GM18499 (cell line): ENCODE measurements around the gene ASIC3.
"Not testable (repeated sequence)": the region's sequence is repeated elsewhere in the genome, so short reads cannot be mapped to it uniquely, and the experiment has no call there.

ENCODE experiments used
- ATAC-seq: cut with Tn5 transposase; IDR thresholded peaks from one replicate; pipeline ENCODE4 v1.9.1; 2021; ENCODE audit warnings: moderate number of reproducible peaks; ENCODE audit not compliant: insufficient read depth, unreplicated experiment

ASIC3 gene

DNA sequence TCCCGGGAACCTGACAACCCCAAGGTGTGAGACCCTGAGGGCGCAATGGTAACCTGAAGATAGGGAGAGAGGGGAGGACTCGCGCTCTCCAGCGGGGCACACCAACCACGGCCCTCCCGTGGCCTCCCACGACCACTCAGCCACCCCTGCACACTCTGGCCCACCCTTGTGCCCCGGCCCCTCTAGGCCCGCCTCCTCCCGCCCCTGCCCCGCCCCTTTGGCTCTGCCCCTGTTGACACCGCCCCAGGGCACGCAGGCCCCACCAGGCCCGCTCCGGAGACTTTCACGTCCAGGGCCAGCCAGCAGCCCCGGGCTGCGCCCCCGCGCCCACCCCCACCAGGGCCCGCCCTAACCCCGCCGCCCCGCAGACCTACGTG, 35.0 kb upstream of the ASIC3 start:
- ATAC-seq = no peak

DNA sequence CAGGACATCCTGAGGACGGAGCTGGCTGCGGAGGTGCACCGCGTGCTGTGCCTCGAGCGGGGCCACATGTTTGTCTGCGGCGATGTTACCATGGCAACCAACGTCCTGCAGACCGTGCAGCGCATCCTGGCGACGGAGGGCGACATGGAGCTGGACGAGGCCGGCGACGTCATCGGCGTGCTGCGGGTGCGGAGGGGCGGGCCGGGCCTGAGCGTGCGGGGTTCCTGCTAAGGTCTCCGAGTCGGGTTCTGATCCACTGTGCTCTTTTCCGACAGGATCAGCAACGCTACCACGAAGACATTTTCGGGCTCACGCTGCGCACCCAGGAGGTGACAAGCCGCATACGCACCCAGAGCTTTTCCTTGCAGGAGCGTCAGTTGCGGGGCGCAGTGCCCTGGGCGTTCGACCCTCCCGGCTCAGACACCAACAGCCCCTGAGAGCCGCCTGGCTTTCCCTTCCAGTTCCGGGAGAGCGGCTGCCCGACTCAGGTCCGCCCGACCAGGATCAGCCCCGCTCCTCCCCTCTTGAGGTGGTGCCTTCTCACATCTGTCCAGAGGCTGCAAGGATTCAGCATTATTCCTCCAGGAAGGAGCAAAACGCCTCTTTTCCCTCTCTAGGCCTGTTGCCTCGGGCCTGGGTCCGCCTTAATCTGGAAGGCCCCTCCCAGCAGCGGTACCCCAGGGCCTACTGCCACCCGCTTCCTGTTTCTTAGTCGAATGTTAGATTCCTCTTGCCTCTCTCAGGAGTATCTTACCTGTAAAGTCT, 34.4 kb upstream of the ASIC3 start:
- ATAC-seq = no peak

DNA sequence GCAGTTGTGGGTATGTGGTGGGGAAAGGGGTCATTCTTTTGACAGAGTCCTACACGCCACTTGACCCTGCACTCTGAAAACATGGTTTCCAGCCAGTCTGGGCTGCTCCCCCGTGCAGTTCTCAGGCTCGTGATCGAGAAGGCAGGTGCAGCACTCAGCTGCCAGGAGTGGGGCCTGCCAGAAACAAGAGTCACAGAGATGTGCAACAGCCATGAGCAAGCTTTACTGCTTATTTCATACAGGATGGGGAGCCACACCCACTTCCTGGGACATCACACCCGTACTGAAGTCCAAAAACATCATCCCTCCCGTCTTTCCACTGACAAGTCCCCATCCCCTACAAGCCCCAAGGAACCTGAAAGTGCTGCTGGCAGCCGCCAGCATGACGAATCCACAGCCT, 33.4 kb upstream of the ASIC3 start:
- no peak for ATAC-seq

DNA sequence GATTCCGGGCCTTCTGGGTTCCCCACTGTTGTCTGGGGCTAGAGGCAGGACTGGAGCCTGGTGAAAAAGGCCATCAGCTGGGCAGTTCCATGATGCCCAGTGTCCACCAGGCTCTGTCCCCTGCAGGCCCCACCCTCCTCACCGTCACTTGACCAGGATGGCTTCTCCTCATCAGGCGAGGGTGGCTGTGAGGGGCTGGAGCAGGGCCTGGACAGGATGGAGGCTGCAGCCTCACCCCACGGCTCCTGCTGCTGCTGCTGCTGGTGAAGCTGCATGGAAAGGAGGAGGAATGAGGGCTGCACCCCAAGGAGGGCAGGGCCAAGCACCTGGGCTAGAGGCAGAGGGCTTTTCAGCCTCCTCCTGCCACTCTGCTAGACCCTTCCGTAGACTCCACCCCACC, 32.4 kb upstream of the ASIC3 start:
- no peak for ATAC-seq

DNA sequence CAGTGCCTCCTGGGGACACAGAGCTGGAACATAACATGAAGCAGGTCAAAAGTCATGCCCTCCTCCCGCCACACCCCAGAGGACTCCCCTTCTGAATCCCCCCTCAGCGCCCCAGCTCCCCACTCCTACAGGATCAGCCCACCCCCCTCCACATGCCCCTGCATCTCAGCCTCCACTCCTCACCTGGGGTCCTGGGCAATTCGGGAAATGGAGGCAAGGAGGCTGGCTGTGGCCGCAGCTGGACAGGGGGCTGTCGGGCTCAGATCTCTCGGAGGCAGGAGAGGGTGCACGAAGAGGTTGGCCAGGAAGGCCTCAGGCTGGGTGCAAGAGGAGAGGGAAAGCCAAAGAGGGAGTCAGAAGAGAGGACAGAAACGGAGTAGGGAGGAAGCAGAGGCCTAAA, 31.8 kb upstream of the ASIC3 start:
- ATAC-seq = no peak

DNA sequence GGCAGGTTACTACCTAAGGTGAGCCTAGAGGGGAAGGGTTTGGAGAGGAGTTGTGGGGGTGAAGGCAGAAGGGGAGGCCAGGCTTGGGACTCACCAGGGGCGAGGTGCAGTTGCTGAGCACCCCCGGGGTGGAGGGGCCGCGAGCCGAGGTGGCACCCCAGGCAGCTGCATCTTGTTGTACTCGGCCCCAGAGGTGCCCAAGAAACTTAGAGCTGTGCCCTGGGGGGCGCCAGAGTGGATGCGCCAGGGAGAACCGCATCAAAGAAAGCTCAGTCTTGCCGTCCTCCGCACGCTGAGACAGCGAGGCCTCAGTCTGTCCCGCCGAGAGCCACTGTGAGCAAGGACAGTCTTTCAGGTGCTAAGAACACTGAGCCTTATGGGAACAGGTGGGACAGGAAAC, 31.4 kb upstream of the ASIC3 start:
- no peak for ATAC-seq

DNA sequence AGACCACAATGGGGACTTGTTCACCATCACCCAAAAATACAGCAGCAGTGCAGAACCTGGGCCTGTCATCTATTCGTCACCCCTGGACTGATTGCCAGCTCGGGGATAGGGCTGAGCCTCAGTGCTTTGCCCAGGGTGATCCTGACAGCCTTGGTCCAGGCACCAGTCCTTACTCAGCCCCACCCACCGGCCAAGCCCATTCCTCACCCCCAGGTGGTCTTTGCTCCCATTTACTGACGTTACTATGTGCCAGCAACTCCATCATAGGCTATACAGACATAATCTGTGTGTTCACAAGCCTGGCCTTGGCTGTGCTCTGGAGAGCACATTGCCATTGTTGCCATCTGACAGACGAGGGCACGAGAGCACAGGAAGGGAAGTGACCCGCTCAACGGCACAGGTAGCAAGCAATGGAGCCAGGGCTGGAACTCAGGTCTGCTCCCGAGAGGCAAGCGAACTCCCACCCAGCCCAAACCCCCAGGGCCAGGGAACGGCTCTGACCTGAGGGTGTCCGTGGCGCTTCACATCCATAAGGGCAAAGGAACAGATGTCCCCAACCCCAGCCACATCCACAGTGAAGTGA, 30.9 kb upstream of the ASIC3 start:
- ATAC-seq = no peak

DNA sequence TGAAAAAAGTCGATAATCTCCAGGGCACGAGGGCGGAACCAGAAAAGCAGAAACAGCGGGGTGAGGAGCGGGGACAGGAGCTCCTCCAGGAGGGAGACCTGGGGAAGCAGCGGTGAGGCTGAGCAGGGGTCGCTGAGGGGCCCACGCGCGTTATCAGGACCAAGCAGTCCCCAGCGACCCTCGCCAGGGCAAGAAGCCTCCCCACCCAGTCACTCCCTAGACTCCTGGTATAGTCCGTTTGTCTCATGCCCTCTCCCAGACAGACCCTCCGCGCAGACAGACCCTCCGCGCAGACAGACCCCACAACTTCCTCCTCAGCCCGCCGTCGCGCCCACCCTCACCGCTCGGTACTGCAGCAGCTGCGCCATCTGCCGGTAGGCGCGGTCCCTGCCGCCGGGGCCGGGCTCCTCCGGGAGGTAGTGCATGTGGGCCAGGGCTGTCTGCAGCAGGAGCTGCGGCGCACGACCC, 30.3 kb upstream of the ASIC3 start:
- ATAC-seq = no peak

DNA sequence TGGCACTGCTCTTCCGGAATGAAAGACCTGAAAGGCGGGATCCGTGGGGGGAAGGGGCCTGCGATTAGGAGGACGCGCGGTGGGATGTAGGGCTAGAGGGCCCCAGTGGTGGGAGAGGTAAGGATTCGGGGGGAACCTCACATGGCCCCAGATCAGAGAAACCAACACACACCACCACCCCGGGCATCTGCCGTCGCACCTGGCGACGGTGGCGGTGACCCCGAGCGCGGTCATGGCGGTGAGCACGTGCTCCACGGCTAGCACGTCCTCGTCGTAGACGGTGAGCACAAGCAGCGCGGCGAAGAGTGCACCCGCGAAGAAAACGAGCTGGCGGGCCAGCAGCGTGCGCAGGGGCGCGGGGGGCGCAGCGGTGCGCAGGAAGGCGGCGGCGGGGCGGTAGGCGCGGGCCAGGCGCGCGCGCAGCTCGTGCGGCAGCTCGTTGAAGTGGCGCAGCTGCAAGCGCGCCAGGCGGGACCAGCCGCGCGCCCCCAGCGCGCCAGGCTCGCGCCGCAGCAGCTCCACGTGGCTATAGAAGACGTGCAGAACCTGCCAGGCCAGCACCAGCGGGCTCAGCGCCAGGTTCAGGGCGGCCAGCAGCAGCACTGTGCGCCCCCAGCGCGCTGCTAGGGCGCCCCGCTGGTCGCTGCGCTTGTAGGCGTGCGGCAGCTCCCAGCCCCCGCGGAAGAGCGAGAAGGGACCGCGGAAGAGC, 29.8 kb upstream of the ASIC3 start:
- no peak for ATAC-seq

DNA sequence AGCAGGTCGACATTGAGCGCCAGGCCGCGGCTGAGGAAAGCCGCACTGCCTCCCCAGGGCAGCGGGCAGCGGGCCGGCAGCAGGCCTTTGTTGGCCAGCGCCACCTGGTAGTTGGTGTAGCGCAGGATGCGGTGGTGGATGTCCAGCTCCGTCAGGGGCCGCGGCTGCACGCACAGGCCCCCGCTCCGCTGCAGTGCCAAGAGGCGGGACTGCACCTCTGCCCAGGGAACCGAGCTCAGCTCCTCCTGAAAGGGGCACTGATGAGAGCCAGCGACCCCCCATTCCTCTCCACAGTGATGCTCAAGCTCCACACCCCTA, 29.2 kb upstream of the ASIC3 start:
- no peak for ATAC-seq

DNA sequence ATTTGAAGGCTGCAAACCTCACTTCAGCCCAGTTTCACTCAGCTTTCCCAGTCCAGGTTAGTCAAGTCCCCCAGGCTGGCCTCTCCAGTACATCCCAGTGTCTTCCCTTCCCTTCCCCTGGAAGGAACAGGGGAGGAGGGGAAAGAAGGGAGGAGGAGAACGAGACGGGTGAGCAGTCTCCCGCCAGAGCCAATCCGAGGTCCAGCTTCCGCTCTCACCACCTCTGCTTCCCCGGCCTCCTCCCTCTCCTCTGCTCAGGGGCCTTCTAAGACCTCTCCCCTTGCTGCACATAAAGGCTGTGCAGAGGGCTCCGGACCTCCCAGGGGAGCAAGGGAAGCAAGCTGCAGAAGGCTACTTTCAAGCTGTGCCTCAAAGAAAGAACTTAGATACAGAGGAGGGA, 28.1 kb upstream of the ASIC3 start:
- no peak for ATAC-seq

DNA sequence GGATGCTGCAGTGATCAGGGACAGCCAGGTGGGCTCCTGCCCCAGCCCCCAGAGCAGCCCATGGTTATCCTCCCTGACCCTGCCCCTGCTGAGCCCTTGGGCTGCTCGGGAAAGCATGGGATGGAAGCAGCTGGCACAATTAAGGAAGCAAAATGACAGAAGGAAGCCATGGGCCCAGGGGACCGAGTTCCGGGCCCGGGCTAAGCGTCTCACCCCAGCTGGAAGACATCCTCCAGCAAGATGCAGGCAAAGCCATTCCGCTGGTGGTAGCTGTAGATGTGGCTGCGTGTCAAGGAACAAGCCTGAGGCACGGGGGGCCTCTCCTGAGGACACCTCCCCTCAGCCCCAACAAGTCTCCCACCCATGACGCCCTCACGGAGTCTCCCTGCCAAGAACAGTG, 25.1 kb upstream of the ASIC3 start:
- no peak for ATAC-seq

DNA sequence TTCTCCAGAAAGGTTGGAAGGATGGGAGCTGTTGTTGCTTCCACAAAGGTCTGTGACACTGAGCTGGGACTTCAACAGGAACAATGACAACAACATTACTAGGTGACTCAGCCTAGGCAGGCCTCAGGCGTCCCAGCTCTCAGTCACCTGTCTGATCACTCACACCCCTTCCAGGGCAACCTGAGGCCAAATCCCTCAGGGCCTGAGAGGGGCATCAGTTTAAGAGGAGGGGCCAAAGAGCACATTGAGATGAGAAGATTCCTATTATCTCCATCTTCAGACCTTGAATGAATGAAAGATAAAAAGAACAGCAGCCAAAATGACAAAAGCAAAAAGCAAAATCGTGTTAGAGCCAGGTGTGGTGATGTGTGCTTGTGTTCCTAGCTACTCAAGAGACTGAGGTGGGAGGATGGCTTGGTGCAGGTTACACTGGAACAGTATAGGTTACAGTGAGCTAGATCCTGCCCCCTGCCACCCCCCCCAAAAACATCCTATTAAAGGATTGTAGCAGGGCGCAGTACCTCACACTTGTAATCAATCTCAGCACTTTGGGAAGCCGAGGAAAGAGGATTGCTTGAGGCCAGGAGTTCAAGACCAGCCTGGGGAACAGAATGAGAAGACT, 23.8 kb upstream of the ASIC3 start, which contains the start of gene ATG9B:
Gene ATG9B, minus strand, starts transcription at position 60 of the 622 bp plus-strand sequence. CDS start 71 bp downstream, outside the sequence.
- no peak for ATAC-seq

DNA sequence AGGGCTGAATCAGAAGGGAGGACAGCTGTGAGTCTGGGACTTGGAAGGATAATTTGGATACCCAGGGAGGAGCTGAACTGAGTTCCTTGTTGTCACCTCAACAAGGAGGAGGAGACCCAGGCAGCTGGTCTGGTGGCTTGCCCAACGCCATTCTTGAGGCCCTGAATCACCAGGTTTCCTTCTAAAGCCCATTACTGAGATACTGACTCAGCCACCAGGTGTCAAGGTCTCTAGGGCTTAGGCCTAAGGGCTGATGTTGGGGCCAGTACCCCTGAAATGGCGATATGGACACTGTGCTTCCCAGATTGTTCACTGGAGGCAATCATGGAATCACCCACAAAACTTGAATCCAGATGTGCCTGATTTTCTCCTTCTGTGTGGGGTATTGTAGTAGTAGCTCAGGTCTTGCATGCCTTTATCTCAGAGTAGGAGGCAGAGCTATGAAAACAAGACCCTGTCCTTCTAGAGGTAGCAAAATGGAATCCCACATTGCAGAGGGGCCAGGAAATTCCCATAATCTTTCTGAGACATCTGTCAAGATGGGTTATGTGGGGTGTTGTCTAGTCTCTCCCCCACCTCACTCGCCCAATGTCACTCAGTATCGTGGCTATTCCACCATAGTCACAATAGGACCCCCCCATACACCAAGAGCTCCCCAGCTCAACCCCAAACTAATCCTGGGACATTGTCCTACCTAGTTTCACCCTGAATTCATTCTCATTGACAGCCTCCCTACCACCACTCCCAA, 22.2 kb upstream of the ASIC3 start:
- ATAC-seq = no peak

DNA sequence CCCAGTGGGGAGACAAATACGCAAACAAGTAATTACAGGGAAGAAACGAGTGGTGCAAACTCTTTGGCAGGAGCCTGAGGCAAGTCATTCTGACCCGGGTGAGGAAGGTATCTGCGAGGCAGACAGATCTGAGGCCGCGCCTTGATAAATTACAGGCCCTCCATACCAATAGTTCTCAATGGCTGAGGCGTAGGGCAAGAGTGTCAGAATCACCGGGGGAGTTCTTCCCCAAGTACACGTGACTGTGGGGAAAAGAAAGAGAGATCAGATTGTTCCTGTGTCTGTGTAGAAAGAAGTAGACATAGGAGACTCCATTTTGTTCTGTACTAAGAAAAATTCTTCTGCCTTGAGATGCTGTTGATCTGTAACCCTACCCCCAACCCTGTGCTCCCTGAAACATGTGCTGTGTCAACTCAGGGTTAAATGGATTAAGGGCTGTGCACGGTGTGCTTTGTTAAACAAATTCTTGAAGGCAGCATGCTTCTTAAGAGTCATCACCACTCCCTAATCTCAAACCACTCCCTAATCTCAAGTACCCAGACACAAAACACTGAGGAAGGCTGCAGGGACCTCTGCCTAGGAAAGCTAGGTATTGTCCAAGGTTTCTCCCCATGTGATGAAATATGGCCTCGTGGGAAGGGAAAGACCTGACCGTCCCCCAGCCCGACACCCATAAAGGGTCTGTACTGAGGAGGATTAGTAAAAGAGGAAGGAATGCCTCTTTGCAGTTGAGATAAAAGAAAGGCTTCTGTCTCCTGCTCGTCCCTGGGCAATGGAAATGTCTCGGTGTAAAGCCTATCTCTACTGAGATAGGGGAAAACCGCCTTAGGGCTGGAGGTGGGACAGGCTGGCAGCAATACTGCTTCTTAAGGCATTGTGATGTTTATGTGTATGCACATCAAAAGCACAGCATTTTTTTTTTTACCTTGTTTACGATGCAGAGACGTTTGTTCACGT, 21.3 kb upstream of the ASIC3 start:
- not testable (repeated sequence) for ATAC-seq

DNA sequence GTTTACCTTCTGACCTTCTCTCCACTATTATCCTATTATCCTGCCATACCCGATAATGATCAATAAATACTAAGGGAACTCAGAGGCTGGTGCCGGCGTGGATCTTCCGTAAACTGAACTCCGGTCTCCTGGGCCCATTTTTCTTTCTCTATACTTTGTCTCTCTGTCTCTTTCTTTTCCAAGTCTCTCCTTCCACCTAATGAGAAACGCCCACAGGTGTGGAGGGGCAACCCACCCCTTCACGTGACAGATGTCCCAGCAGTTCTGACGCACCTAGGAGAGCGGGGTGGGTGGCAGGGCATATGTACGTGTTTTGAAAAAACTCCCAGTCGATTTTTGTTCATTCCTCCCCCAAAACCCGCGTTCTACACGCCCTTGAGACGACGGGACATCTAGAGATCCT, 20.6 kb upstream of the ASIC3 start:
- not testable (repeated sequence) for ATAC-seq

DNA sequence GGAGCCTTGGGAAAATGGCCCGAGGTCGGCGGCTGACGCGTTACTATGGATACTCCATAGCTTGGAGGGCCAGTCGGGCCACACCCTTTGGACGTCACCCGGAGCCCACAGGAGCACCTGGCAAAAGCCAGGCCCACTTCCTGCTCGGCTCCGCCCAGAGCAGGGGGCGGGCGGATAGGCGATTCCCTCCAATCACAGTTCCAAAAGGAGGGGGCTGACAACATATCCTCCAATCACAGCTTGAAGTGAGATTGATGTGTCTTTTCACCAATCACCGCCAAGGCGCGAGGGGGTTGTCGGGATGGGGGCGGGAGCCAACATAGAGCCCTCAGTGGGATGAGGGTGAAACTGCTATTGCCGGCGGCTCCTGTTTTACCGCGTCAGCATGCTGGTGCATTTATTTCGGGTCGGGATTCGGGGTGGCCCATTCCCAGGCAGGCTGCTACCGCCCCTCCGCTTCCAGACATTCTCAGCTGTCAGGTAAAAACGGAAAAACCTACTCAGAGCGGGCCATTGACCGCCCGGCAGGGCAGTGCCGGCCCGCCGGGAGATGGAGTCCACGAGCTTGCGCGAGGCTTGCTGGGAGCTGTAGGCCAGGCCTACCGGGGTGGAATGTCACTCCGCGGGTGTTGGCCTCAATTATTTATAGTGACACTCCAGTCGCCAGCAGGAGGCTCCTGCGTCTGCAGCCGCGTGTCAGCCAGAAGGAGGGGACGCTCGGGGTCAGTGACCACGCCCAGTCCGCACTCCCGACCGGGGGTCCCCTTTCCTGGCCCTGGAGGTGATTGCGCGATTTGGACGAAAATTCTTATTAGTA, 20.0 kb upstream of the ASIC3 start, which contains the start of gene ABCB8:
Gene ABCB8, plus strand, starts transcription at position 320 of the 817 bp plus-strand sequence. Its CDS starts 66 bp downstream, at position 386.
- peak; percentile 89 for ATAC-seq

DNA sequence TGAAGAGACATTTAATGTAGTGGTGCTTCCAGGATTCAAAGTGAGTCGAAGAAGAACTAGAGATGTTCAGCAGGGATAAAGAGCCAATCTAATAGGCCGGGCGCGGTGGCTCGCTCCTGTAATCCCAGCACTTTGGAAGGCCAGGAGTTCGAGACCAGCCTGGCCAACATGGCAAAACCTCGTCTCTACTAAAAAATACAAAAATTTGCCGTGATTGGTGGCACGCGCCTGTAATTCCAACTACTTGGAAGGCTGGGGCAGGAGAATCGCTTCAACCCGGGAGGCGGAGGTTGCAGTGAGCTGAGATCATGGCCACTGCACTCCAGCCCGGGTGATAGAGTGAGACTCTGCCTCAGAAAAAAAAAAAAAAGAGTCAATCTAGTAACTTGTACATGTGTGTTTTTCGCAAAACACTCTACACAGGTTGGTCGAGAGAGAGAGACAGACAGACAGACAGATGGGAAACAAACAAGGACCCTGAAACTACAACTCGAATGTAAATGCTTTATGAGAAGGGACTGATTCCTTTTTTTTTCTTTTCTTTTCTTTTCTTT, 19.3 kb upstream of the ASIC3 start:
- no peak for ATAC-seq
